NCI-H748 (cell line): ENCODE measurements around the gene CCL14.
"Not testable (repeated sequence)": the region's sequence is repeated elsewhere in the genome, so short reads cannot be mapped to it uniquely, and the experiment has no call there.

Experiments used
- DNase-seq: peaks from one replicate; lab custom pipeline; 2025; ENCODE audit not compliant: unreplicated experiment; lab: John Stamatoyannopoulos, UW

CCL14 gene

DNA sequence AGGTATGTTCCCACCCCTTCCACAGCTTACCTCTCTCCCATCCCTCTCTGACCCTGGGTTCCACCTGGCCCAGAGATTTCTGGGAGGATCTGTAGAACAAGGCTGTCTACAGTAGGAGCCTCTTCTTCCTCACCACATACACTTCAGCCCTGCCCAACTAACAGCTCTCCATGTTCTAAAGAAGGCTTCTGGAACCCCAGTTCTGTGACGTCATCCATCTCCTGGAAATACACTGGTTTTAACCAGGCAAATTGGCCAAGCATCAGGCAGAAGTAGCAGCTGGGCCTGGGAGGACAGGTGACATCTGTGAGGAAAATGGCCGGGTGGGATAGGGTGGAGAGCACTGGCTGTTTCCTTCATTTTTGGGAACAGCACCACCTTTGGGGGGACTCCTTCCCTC, 43.0 kb downstream of the CCL14 start, which contains the start of gene LYZL6:
LYZL6 (minus strand) TSS at position 177 of the 400 bp plus-strand sequence. CDS start 4,357 bp downstream, outside the sequence.
- DNase-seq = no peak

DNA sequence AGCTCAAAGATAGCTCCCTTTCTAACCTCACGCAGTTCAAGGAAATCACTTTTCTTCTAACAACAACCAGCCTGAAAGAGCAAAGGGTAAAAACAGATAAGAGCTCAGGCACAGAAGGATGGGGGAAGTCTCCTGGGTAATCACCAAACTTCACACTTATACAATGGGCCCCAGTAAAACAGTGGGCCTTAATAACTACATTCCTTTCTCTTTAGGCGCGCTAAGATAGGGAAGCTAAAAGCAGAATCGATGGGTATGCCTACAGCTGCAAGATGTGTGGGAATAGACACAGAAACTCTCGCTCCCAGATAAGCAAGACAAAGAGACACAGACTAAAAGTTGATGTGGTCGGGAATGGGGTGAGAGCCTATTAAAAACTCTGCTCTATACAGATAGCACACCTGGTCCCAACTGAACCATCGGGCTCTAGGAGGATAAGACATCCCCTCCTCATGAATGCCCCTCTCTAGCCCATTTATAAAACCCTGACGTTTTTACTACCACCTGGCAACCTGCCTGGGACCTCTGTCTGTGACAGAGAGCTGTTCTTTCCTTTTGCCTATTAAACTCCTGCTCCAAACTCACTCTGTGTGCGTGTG, 43.8 kb downstream of the CCL14 start:
- DNase-seq = no peak

- DNase-seq = not testable (repeated sequence)
Observed at GRCh38 chr17:35938492-35938891, 48.0 kb downstream of the CCL14 start.

DNA sequence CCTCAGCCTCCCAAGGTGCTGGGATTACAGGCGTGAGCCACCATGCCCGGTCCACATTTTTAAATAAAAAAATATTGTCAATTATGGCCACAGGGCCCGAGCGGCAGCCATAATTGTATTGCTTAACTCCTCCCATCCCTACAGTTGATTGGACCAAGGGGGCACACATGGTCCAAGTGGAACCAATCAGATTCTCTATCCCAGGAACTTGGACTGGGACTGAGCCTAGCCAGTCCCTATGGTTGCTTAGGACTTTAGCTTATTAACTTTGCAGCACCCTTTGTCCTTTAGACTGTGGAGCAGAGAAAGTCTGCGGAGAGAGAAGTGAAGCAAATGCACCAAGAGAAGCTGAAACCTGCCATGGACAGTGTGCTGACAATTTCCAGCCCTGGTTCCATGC, 50.5 kb downstream of the CCL14 start:
- no peak for DNase-seq

- no peak for DNase-seq
Observed at GRCh38 chr17:35934760-35935159, 51.8 kb downstream of the CCL14 start.
